Peyer's patch (tissue), 4 donors: ENCODE data around the gene SLC1A3.

Experiments
- POLR2A ChIP-seq, 2 donors: fragments of 450-650 bp; IDR thresholded peaks; one replicate each; pipeline ENCODE4 v1.5.1; 2017; ENCODE audit warnings: antibody characterized with exemption in 2 of 2, mild to moderate bottlenecking in 2 of 2, moderate library complexity in 2 of 2
- TF ChIP-seq, protein P1 (sequence below), 6 experiments: fragments of 450-650 bp in 4 of 6; fragments of 200-600 bp in 2 of 6; sonication (generic) in 1 of 6; IDR thresholded peaks; one replicate each; pipeline ENCODE4 v1.5.1; 2017 to 2019; ENCODE audit warnings: antibody characterized with exemption in 6 of 6, mild to moderate bottlenecking in 3 of 6, moderate library complexity in 1 of 6

DNA sequence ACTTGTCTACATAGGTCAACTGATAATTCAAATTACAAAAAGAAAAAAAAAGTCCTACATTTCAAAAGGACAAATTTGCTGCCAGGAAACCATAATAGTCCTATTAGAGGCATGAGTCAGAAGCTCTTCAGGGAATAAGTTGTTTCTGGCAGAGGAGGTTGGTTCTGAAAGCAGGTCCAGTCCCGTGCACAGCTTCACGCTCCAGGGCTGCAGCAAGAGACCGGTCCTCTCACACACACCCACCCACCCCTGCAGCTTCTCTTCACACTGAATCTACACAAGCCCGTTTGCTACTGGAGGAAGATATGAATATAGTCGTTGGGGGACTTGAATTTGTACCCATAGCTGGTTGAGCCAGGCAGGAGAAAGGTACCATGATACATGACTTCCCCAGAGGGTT lies 36.9 kb upstream of the SLC1A3 start:
- TF ChIP-seq, protein P1, sequence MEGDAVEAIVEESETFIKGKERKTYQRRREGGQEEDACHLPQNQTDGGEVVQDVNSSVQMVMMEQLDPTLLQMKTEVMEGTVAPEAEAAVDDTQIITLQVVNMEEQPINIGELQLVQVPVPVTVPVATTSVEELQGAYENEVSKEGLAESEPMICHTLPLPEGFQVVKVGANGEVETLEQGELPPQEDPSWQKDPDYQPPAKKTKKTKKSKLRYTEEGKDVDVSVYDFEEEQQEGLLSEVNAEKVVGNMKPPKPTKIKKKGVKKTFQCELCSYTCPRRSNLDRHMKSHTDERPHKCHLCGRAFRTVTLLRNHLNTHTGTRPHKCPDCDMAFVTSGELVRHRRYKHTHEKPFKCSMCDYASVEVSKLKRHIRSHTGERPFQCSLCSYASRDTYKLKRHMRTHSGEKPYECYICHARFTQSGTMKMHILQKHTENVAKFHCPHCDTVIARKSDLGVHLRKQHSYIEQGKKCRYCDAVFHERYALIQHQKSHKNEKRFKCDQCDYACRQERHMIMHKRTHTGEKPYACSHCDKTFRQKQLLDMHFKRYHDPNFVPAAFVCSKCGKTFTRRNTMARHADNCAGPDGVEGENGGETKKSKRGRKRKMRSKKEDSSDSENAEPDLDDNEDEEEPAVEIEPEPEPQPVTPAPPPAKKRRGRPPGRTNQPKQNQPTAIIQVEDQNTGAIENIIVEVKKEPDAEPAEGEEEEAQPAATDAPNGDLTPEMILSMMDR (IDR thresholded peaks at IDR 0.05): no peak
- no peak for TF ChIP-seq POLR2A (IDR thresholded peaks at IDR 0.05)
